Measurements from ENCODE around the gene ATXN7.
A peak's percentile ranks its signal among the peaks of the same experiment; 100 is the strongest.

ATXN7 gene

GRCh38 chr3:63864008-63864964, 619 bp downstream of the ATXN7 start:
- DNase-seq: peak; percentile 42 to 48

- no peak for DNase-seq
These were observed 1.3 kb downstream of the ATXN7 start for GRCh38 chr3:63864965-63865327.

GRCh38 chr3:63867225-63867624, 3.6 kb downstream of the ATXN7 start:
- no peak for DNase-seq

GRCh38 chr3:63869940-63870614, 6.4 kb downstream of the ATXN7 start:
- DNase-seq: no peak

GRCh38 chr3:63870615-63871005, 6.9 kb downstream of the ATXN7 start:
- no peak for DNase-seq

GRCh38 chr3:63872135-63872924, 8.7 kb downstream of the ATXN7 start:
- no peak for DNase-seq

GRCh38 chr3:63874769-63875168, 11.1 kb downstream of the ATXN7 start:
- no peak for DNase-seq

GRCh38 chr3:63875510-63875909, 11.8 kb downstream of the ATXN7 start:
- DNase-seq: no peak

- DNase-seq: no peak
These were observed 12.6 kb downstream of the ATXN7 start for GRCh38 chr3:63876260-63876659.

GRCh38 chr3:63877737-63878393, 14.2 kb downstream of the ATXN7 start:
- DNase-seq: no peak

- no peak for DNase-seq
These were observed 14.9 kb downstream of the ATXN7 start for GRCh38 chr3:63878394-63879060.

GRCh38 chr3:63880653-63881052, 17.0 kb downstream of the ATXN7 start:
- DNase-seq: no peak

- DNase-seq: no peak
These were observed 23.2 kb downstream of the ATXN7 start for GRCh38 chr3:63886858-63887257.

- no peak for DNase-seq
These were observed 27.9 kb downstream of the ATXN7 start for GRCh38 chr3:63891518-63891917.

GRCh38 chr3:63892773-63893352, 29.2 kb downstream of the ATXN7 start:
- no peak for DNase-seq

GRCh38 chr3:63895422-63896189, 31.9 kb downstream of the ATXN7 start:
- no peak for DNase-seq

- DNase-seq: no peak
These were observed 32.8 kb downstream of the ATXN7 start for GRCh38 chr3:63896332-63897030.

GRCh38 chr3:63900010-63900409, 36.3 kb downstream of the ATXN7 start:
- no peak for DNase-seq

GRCh38 chr3:63900459-63900858, 36.8 kb downstream of the ATXN7 start:
- no peak for DNase-seq
